Measurements from ENCODE around the gene ABCC11.

DNA sequence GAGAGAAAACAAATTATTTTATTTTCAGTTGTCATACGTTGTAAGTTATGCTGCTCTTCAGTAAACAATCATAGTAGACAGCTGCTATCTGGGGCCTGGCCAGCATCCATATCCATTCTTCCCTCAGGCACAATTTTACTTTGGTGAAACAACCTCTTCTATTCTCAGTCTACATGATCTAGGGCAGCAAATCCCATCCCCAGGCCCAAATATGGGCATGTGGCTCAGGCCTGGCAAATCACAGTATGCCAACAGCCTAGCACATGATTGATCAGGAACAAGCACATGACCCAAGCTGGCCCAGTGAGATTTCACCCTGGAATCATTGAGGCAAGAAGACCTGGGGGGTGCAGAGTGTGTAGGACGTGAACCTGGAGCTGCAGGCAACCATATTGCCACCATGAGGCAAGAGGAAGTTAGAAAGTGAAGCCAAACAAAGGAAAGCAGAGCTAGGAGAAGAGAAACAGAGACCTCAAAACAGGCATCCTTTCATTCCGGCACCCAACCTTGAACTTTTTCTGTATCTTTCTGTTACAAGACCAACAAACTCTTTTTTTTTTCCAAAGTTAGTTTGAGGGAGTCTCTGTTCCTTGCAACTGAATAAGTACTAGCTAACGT lies 81.3 kb downstream of the ABCC11 start:
- TF ChIP-seq, protein P1, sequence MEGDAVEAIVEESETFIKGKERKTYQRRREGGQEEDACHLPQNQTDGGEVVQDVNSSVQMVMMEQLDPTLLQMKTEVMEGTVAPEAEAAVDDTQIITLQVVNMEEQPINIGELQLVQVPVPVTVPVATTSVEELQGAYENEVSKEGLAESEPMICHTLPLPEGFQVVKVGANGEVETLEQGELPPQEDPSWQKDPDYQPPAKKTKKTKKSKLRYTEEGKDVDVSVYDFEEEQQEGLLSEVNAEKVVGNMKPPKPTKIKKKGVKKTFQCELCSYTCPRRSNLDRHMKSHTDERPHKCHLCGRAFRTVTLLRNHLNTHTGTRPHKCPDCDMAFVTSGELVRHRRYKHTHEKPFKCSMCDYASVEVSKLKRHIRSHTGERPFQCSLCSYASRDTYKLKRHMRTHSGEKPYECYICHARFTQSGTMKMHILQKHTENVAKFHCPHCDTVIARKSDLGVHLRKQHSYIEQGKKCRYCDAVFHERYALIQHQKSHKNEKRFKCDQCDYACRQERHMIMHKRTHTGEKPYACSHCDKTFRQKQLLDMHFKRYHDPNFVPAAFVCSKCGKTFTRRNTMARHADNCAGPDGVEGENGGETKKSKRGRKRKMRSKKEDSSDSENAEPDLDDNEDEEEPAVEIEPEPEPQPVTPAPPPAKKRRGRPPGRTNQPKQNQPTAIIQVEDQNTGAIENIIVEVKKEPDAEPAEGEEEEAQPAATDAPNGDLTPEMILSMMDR (IDR thresholded peaks at IDR 0.05): no peak
- TF ChIP-seq POLR2A (IDR thresholded peaks at IDR 0.05): no peak

Data from right lobe of liver (tissue), 4 donors.